Stomach (tissue), 9 donors: ENCODE data around the gene VEGFA. TPM values are rescaled to one million over a fixed set of nuclear protein-coding genes. Genes with fewer than 3 reads are reported as not detected.

Source experiments
- DNase-seq, 2 donors: peaks; one replicate each; pipeline versions ENCODE4 v3.0.0 to v3.0.0-alpha.2; 2013 to 2019
- H3K27ac ChIP-seq, 5 donors: fragments of 200-600 bp in 4 of 5; sonication (generic) in 4 of 5; one replicate each; pipeline ENCODE4 v1.5.1; 2013 to 2019; ENCODE audit warnings: mild to moderate bottlenecking in 1 of 5, moderate library complexity in 1 of 5
- H3K27me3 ChIP-seq, 3 donors: fragments of 200-600 bp; sonication (generic); one replicate each; pipeline ENCODE4 v1.5.1; 2017 to 2019; ENCODE audit warnings: mixed run types in 1 of 3
- H3K36me3 ChIP-seq, 4 donors: fragments of 200-600 bp; sonication (generic); 1 replicate in 3 of 4; 2 replicates in 1 of 4; pipeline ENCODE4 v1.5.1; 2016 to 2019
- H3K4me1 ChIP-seq, 4 donors: fragments of 200-600 bp; sonication (generic); one replicate each; pipeline ENCODE4 v1.5.1; 2016 to 2019
- H3K4me3 ChIP-seq, 4 donors: fragments of 200-600 bp; sonication (generic) in 3 of 4; one replicate each; pipeline ENCODE4 v1.5.1; 2016 to 2019; ENCODE audit warnings: mild to moderate bottlenecking in 1 of 4
- H3K9me3 ChIP-seq, 4 donors: fragments of 200-600 bp; sonication (generic); one replicate each; pipeline ENCODE4 v1.5.1; 2016 to 2019
- CTCF ChIP-seq, 7 experiments: fragments of 450-650 bp in 4 of 7; fragments of 200-600 bp in 3 of 7; sonication (generic) in 3 of 7; IDR thresholded peaks; one replicate each; pipeline ENCODE4 v1.5.1; 2016 to 2019; ENCODE audit warnings: antibody characterized with exemption in 7 of 7, control low read depth in 2 of 7, mild to moderate bottlenecking in 1 of 7
- EP300 ChIP-seq: sonication (generic); formaldehyde crosslinking; IDR thresholded peaks from one replicate; pipeline ENCODE4 v1.6.1; 2017; ENCODE audit warnings: antibody characterized with exemption
- POLR2A ChIP-seq, 4 donors: fragments of 450-650 bp; IDR thresholded peaks; one replicate each; pipeline ENCODE4 v1.6.1; 2016; ENCODE audit warnings: antibody characterized with exemption in 4 of 4, control low read depth in 2 of 4, mild to moderate bottlenecking in 1 of 4, moderate library complexity in 1 of 4
- POLR2AphosphoS5 ChIP-seq, 3 donors: sonication (generic); formaldehyde crosslinking; IDR thresholded peaks; one replicate each; pipeline ENCODE4 v1.6.1; 2016; ENCODE audit warnings: antibody characterized with exemption in 3 of 3
- WGBS, 5 donors: extraction: QIAGEN DNeasy Blood & Tissue Kit in 3 of 5; methylation state at CpG; one replicate each; pipeline versions ENCODE4 v1.1.5 to v1.1.7; 2013 to 2018; 5-methylcytosine and 5-hydroxymethylcytosine counted together
- intact Hi-C: fragments of 100-400 bp; cut with DNase I; formaldehyde crosslinking; loops from one replicate; pipeline ENCODE4 v1.15.1; 2023; ENCODE audit warnings: low total_unique reads
- polyA plus RNA-seq, 3 donors: library from polyadenylated mRNA; stranded (reverse); fragments of 200-250 nt; gene quantifications; one replicate each; pipeline ENCODE4 v1.2.3, GENCODE V29; 2013
- total RNA-seq, 5 donors: library from RNA; depleted of rRNA; stranded (reverse); fragments of >200 nt; gene quantifications; one replicate each; pipeline versions ENCODE4 v1.1.0 to v1.2.3, GENCODE V29; 2014 to 2016
- donor health status: healthy with polysubstance abuse.
- donor health status: Bipolar disorder and iron deficiency.
- donor health status: healthy.

The VEGFA gene
- total and polyA plus RNA-seq, 8 donors: 28.6 to 438 (median 235) TPM

GRCh38 chr6:43803055-43803782 lies 33.2 kb downstream of the VEGFA start:
- peak overlapping the region; percentile 45 to 84 (median 67) for H3K27ac ChIP-seq
- no peaks in the 10 kb centered on the region for H3K36me3 ChIP-seq

GRCh38 chr6:43803783-43804549 lies 34.0 kb downstream of the VEGFA start:
- H3K36me3 ChIP-seq: no peaks in the 10 kb centered on the region
- peaks cover 50 to 88% (median 73%) of the 10 kb centered on the region in 4 donors for H3K4me1 ChIP-seq
- H3K4me3 ChIP-seq: no peak overlapping the region
- TF ChIP-seq EP300: no peak
- TF ChIP-seq POLR2A (IDR thresholded peaks at IDR 0.05): no peak
- no peak for TF ChIP-seq CTCF (IDR thresholded peaks at IDR 0.05)
- TF ChIP-seq POLR2AphosphoS5 (IDR thresholded peaks at IDR 0.05): no peak
- intact Hi-C loops: no loop called here
- DNase-seq: no peak
- peak overlapping the region; percentile 66 to 84 (median 80) for H3K27ac ChIP-seq
- WGBS, 5 donors: 55 to 74% (median 60%) methylated on average over 2 of the region's 2 CpGs
- no peaks in the 10 kb centered on the region for H3K9me3 ChIP-seq
- no peaks in the 10 kb centered on the region for H3K27me3 ChIP-seq

More at GRCh38 chr6:43803055-43803782, 33.2 kb downstream of the VEGFA start:
- peaks cover 54 to 96% (median 74%) of the 10 kb centered on the region in 4 donors for H3K4me1 ChIP-seq
- WGBS, 5 donors: 47 to 59% (median 56%) methylated on average over 6 of the region's 6 CpGs
- H3K4me3 ChIP-seq: no peak overlapping the region
- DNase-seq: no peak
- H3K9me3 ChIP-seq: no peaks in the 10 kb centered on the region
- intact Hi-C loops: no loop called here
- no peaks in the 10 kb centered on the region for H3K27me3 ChIP-seq
- TF ChIP-seq POLR2AphosphoS5 (IDR thresholded peaks at IDR 0.05): peak in 2 of 3 donors; percentile 30 to 36
- TF ChIP-seq POLR2A (IDR thresholded peaks at IDR 0.05): no peak
- TF ChIP-seq EP300: no peak

GRCh38 chr6:43804550-43805223 lies 34.7 kb downstream of the VEGFA start:
- 32 to 65% (median 51%) methylated on average over 4 of the region's 4 CpGs for WGBS, 5 donors

GRCh38 chr6:43805699-43806042 lies 35.7 kb downstream of the VEGFA start:
- WGBS, 5 donors: 55 to 78% (median 57%) methylated on average over 5 of the region's 5 CpGs
- Histone ChIP-seq H3K4me1 (peaks cover 50 to 79% (median 66%) of the 10 kb centered on the region in 4 donors), H3K9me3 (no peaks in the 10 kb centered on the region), H3K36me3 (no peaks in the 10 kb centered on the region), H3K27ac (peak overlapping the region; percentile 61 to 84 (median 80)), H3K4me3 (no peak overlapping the region), H3K27me3 (no peaks in the 10 kb centered on the region)
- TF ChIP-seq POLR2A (IDR thresholded peaks at IDR 0.05) (no peak), CTCF (IDR thresholded peaks at IDR 0.05) (no peak), EP300 (no peak), POLR2AphosphoS5 (IDR thresholded peaks at IDR 0.05) (no peak)
- intact Hi-C loops: no loop called here
- DNase-seq: no peak

More at GRCh38 chr6:43804550-43805223, 34.7 kb downstream of the VEGFA start:
- TF ChIP-seq EP300 (no peak), POLR2AphosphoS5 (IDR thresholded peaks at IDR 0.05) (peak in 2 of 3 donors; percentile 7 to 71), POLR2A (IDR thresholded peaks at IDR 0.05) (no peak), CTCF (IDR thresholded peaks at IDR 0.05) (no peak)
- Histone ChIP-seq H3K4me3 (no peak overlapping the region), H3K27ac (peak overlapping the region; percentile 66 to 84 (median 80)), H3K27me3 (no peaks in the 10 kb centered on the region), H3K4me1 (peaks cover 50 to 88% (median 67%) of the 10 kb centered on the region in 4 donors), H3K36me3 (no peaks in the 10 kb centered on the region), H3K9me3 (no peaks in the 10 kb centered on the region)
- peak; percentile 74 to 85 for DNase-seq
- intact Hi-C loops: no loop called here
